ENCODE data around the gene TOPBP1. TPM values are rescaled to one million over a fixed set of nuclear protein-coding genes. Genes with fewer than 3 reads are reported as not detected.
"Not testable (repeated sequence)": the region's sequence is repeated elsewhere in the genome, so short reads cannot be mapped to it uniquely, and the experiment has no call there.

TOPBP1 gene
- total and polyA plus RNA-seq, 2 donors (not counting 3 experiments of a cell fraction or from before 2014, with no cell fraction given): 23.3 to 42.2 TPM

DNA sequence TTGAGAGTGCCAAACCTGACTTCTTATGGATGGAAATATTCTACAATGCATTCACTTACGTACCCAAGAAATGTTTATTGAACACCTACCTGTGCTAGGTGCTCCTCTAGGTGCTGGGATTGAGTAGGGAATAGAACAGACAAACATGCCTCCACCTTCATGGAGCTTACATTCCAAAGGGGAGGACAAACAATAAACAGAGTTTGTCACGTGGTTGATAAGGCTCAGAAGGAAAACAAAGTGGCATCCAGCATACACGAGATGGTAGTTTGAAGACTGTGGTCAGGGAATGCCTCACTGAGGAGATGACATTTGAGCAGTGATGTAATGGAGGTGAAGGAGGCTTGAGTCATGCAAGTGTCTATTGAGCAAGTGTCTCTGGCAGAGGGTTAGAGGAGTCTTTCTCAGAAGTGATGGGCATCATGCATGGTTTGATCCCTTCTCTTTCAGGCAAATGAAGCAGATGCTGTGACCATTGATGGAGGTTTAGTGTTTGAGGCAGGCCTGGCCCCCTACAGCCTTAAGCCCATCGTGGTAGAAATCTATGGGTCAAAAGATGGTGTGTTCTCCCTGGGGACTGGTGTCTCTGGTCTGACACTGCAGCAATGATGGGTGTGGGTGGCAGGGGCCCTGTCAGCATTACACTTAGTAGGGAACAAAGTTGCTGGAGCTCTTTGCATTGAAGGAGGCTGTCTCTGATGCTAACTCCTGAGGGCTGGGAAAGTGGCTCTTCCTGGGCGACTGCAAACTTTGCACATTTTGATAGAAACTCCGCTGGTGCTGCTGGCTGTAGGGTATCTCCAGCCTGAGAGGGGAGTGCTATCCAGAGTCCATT, 29.7 kb upstream of the TOPBP1 start:
- Histone ChIP-seq H3K27me3 (ENCODE audit: control insufficient read depth in 2 of 2, insufficient read depth in 2 of 2, low read length in 2 of 2) (peaks cover 0 to 5% of the 10 kb centered on the region in 2 experiments), H3K9me3 (replicated peaks; ENCODE audit: control insufficient read depth, insufficient read depth, low read length) (no peaks in the 10 kb centered on the region), H3K9me1 (replicated peaks; ENCODE audit: control insufficient read depth, extremely low read depth, insufficient read depth, low read length) (no peaks in the 10 kb centered on the region), H3K27ac (ENCODE audit: insufficient read depth, low read depth, low read length) (no peak overlapping the region), H3K9ac (replicated peaks; ENCODE audit: extremely low read depth, insufficient read depth, low read length) (no peak overlapping the region), H3K79me2 (ENCODE audit: control insufficient read depth, insufficient read depth, low read length) (no peaks in the 10 kb centered on the region), H3K4me1 (ENCODE audit: control insufficient read depth, extremely low read depth, insufficient read depth, low read length) (no peaks in the 10 kb centered on the region), H4K20me1 (replicated peaks; ENCODE audit: control insufficient read depth, extremely low read depth, insufficient read depth, low read length) (no peaks in the 10 kb centered on the region), H3K4me2 (ENCODE audit: insufficient read depth, low read length) (no peak overlapping the region), H2AFZ (ENCODE audit: low read depth, low read length) (no peak overlapping the region), H3K4me3 (replicated peaks in 1 of 3; ENCODE audit: insufficient read depth in 1 of 3, low read depth in 1 of 3, low read length in 3 of 3) (no peak overlapping the region), H3K36me3 (ENCODE audit: control insufficient read depth in 2 of 2, extremely low read depth in 1 of 2, insufficient read depth in 2 of 2, low read length in 2 of 2) (no peaks in the 10 kb centered on the region)
- BruUV-seq (replicated peaks): no TSS peak
- CTCF ChIA-PET: no interaction called here
- intact Hi-C loops (cut with micrococcal nuclease) (no loop called here), dilution Hi-C loops (cut with MboI; ENCODE audit: extremely low pct_ligation_motif_present, low sequenced_read_pairs) (no loop called here)
- DNase-seq (ENCODE audit: low read depth, low spot score) (no peak), FAIRE-seq (no peak)
- TF ChIP-seq POLR2AphosphoS5 (IDR thresholded peaks at IDR 0.05; ENCODE audit: insufficient read depth, low read depth, low read length) (no peak), JUN (IDR thresholded peaks at IDR 0.05; ENCODE audit: borderline replicate concordance, insufficient read depth, insufficient read length, low read depth) (no peak), POLR2A (IDR thresholded peaks at IDR 0.05; ENCODE audit: low read depth, low read length) (no peak), CTCF (IDR thresholded peaks at IDR 0.05; ENCODE audit: extremely low read depth in 1 of 2, insufficient read depth in 1 of 2, low read depth in 1 of 2, low read length in 2 of 2) (no peak), FOS (IDR thresholded peaks at IDR 0.05; ENCODE audit: borderline replicate concordance, insufficient read depth, low read length) (no peak), MYC (IDR thresholded peaks at IDR 0.05; ENCODE audit: low read depth, low read length) (no peak), EZH2 (IDR thresholded peaks at IDR 0.05; ENCODE audit: borderline replicate concordance, low read depth, low read length, severe bottlenecking) (no peak), MAX (IDR thresholded peaks at IDR 0.05; ENCODE audit: insufficient read depth, insufficient read length) (no peak), GATA2 (IDR thresholded peaks at IDR 0.05; ENCODE audit: insufficient read depth, insufficient read length, low read depth, low read length) (no peak)
- POLR2A ChIA-PET: no interaction called here

- H3K27ac ChIP-seq (ENCODE audit: insufficient read depth, low read depth, low read length); H4K20me1 ChIP-seq (replicated peaks; ENCODE audit: control insufficient read depth, extremely low read depth, insufficient read depth, low read length); dilution Hi-C loops (cut with MboI; ENCODE audit: extremely low pct_ligation_motif_present, low sequenced_read_pairs); intact Hi-C loops (cut with micrococcal nuclease); CTCF ChIA-PET; POLR2A ChIA-PET; H3K9me3 ChIP-seq (replicated peaks; ENCODE audit: control insufficient read depth, insufficient read depth, low read length); H3K9me1 ChIP-seq (replicated peaks; ENCODE audit: control insufficient read depth, extremely low read depth, insufficient read depth, low read length); H3K4me3 ChIP-seq (replicated peaks in 1 of 3; ENCODE audit: insufficient read depth in 1 of 3, low read depth in 1 of 3, low read length in 3 of 3); H2AFZ ChIP-seq (ENCODE audit: low read depth, low read length); H3K79me2 ChIP-seq (ENCODE audit: control insufficient read depth, insufficient read depth, low read length); H3K4me2 ChIP-seq (ENCODE audit: insufficient read depth, low read length); FAIRE-seq; H3K4me1 ChIP-seq (ENCODE audit: control insufficient read depth, extremely low read depth, insufficient read depth, low read length); H3K9ac ChIP-seq (replicated peaks; ENCODE audit: extremely low read depth, insufficient read depth, low read length); DNase-seq (ENCODE audit: low read depth, low spot score); BruUV-seq (replicated peaks); H3K36me3 ChIP-seq (ENCODE audit: control insufficient read depth in 2 of 2, extremely low read depth in 1 of 2, insufficient read depth in 2 of 2, low read length in 2 of 2): not testable (repeated sequence)
- H3K27me3 ChIP-seq (ENCODE audit: control insufficient read depth in 2 of 2, insufficient read depth in 2 of 2, low read length in 2 of 2): peaks cover 25 to 30% of the 10 kb centered on the region in 2 experiments
Measured at GRCh38 chr3:133677993-133678392, 16.3 kb upstream of the TOPBP1 start.
